Osteocyte (in vitro differentiated cells): Measurements from ENCODE around the gene NRXN2. TPM values are rescaled to one million over a fixed set of nuclear protein-coding genes. Genes with fewer than 3 reads are reported as not detected.

Experiments used
- DNase-seq: peaks from one replicate; pipeline ENCODE4 v3.0.0; 2021; ENCODE audit warnings: mixed read lengths; ENCODE audit not compliant: unreplicated experiment; ENCODE audit errors: extremely low spot score
- H3K27ac Mint-ChIP-seq: one replicate; pipeline ENCODE4 v1.8.0; 2021; ENCODE audit warnings: mild to moderate bottlenecking, mixed read lengths; ENCODE audit not compliant: unreplicated experiment
- H3K27me3 Mint-ChIP-seq: one replicate; pipeline ENCODE4 v1.8.0; 2021; ENCODE audit warnings: mixed read lengths; ENCODE audit not compliant: unreplicated experiment
- H3K36me3 Mint-ChIP-seq: one replicate; pipeline ENCODE4 v1.8.0; 2021; ENCODE audit warnings: mixed read lengths; ENCODE audit not compliant: unreplicated experiment
- H3K4me1 Mint-ChIP-seq: one replicate; pipeline ENCODE4 v1.8.0; 2021; ENCODE audit warnings: mixed read lengths; ENCODE audit not compliant: unreplicated experiment
- H3K4me3 Mint-ChIP-seq: one replicate; pipeline ENCODE4 v1.8.0; 2021; ENCODE audit warnings: mild to moderate bottlenecking, moderate library complexity, mixed read lengths; ENCODE audit not compliant: unreplicated experiment
- H3K9me3 Mint-ChIP-seq: one replicate; pipeline ENCODE4 v1.8.0; 2021; ENCODE audit warnings: mixed read lengths; ENCODE audit not compliant: unreplicated experiment
- total RNA-seq: library from RNA; stranded (reverse); gene quantifications from 2 replicates; pipeline ENCODE4 v1.2.1, GENCODE V29; 2021
- TF ChIP-seq, protein P1 (sequence below): fragments of 200-600 bp; sonication (generic); IDR thresholded peaks from 2 replicates; pipeline ENCODE4 v1.5.0; 2021; ENCODE audit warnings: antibody characterized with exemption, mild to moderate bottlenecking, moderate library complexity

Gene NRXN2
- total RNA-seq, 1 donor from 2014 or later = 2.6 TPM

DNA sequence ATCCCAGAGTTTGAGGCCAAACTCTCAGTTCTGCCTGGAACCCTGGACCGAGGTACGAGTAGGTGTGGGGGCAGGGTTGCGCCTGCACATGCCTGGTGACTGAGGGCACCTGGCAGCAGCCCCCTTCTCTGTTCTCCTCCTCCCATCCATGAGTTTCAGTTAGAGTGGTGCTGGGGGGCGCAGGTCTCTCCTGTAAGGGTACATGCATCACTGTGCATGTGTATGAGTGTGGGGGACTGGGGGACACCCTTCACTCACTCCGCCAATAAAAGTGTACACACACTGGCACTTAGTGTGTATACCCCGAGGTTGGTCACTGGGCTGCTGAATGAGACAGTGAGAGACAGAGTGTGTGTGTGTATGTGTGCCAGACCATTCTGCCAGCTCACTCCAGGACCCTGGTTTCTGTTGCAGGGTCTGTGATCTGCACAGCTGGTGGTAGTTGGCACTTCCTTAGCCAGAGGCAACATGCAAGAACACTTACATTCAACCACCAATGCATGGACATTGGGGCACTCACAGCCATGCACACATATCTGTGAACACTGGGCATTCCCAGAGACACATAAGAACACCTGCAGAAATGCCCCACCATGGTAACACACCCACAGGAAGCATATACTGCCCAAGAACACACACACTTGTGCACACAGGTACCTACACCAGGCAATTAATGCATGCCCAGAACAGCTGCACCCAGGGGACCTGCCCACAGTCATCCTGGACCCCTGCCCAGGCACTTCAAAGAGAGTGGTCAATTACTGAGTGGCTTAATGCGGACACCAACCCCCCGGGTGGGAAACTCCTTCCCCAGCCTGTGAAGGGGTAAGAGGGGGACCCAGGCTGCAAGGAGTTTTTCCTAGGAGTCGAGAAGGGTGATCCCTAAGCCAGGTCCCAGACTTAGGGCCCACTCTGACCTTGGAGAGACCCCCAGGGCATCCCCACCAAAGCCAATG, 1.2 kb upstream of the NRXN2 start:
- Mint-ChIP-seq H3K4me3 (peak overlapping the region; percentile 40), H3K9me3 (no peaks in the 10 kb centered on the region)
- TF ChIP-seq, protein P1, sequence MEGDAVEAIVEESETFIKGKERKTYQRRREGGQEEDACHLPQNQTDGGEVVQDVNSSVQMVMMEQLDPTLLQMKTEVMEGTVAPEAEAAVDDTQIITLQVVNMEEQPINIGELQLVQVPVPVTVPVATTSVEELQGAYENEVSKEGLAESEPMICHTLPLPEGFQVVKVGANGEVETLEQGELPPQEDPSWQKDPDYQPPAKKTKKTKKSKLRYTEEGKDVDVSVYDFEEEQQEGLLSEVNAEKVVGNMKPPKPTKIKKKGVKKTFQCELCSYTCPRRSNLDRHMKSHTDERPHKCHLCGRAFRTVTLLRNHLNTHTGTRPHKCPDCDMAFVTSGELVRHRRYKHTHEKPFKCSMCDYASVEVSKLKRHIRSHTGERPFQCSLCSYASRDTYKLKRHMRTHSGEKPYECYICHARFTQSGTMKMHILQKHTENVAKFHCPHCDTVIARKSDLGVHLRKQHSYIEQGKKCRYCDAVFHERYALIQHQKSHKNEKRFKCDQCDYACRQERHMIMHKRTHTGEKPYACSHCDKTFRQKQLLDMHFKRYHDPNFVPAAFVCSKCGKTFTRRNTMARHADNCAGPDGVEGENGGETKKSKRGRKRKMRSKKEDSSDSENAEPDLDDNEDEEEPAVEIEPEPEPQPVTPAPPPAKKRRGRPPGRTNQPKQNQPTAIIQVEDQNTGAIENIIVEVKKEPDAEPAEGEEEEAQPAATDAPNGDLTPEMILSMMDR = no peak

DNA sequence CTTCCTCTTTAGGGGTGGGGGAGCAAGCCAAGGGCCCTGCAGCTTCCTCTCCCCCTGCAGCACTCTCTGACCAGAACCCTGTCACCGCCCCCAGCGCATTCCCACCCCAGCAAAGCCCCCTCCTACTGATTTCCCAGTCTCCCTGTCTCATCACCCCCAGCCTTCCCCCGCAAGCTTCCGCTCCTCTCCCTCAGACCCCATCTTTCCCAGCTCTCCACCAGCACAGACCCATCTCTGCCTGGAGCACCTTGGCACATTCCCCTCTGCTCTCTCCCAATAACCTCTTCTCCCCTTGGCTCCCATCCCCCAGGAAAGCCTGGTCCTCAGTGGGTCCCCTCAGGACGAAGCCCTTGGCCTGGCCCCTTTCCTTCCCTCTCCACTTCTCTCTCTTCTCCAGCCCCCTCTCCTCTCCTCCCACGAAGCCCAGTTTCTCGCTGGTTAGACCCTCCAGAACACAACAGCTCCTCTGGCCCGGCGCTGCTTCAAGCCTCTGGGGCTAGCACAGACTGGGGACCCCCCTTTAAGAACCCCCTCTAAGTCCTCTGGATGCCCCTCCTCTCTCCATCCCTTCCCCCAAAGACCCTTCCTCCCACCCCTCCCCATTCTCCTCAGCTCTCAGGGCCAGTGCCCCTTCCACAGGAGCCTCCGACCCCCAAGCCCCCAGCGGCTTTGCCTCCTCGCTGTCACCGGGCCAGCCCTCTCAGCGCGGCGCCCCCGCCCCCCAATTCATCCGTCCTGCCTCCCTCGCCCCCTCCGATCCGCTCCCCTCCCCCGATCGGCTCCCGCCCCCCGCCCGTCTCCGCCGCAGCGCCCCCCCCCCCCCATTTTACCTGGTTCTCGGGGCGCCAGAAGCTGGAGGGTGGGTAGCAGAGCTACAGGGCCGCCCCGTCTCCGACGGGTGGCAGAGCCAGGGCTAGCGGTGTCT, 594 bp downstream of the NRXN2 start:
- Mint-ChIP-seq H3K27me3 (peaks cover 47% of the 10 kb centered on the region), H3K4me3 (no peak overlapping the region)
- no peak for DNase-seq

More for the DNA sequence above, 1.2 kb upstream of the NRXN2 start:
- no peak for DNase-seq
- peaks cover 4% of the 10 kb centered on the region for H3K4me1 Mint-ChIP-seq
- H3K27me3 Mint-ChIP-seq = peaks cover 31% of the 10 kb centered on the region
- peaks cover 2% of the 10 kb centered on the region for H3K36me3 Mint-ChIP-seq
- H3K27ac Mint-ChIP-seq = no peak overlapping the region

DNA sequence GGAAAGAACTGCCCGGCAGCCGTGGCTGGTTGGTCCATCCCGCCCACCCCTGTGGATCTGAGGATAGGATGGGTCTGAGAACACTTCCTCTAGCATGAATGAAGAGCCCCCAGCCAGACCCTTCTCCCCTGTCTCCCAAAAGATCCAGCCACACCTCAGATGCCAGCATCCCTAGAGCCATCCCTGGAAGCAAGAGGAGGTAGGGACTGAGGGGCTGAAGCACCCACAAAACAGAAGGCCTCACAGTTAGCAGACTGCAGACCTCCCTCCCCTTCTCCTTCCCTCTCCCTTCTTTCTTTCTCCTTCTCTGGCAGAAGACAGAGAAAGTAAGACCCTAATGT, 1.7 kb downstream of the NRXN2 start:
- H3K27me3 Mint-ChIP-seq = peaks cover 58% of the 10 kb centered on the region
- no peak overlapping the region for H3K27ac Mint-ChIP-seq
- H3K9me3 Mint-ChIP-seq = no peaks in the 10 kb centered on the region
- no peak overlapping the region for H3K4me3 Mint-ChIP-seq
- TF ChIP-seq, protein P1 = no peak
- no peak for DNase-seq
- H3K36me3 Mint-ChIP-seq = no peaks in the 10 kb centered on the region
- H3K4me1 Mint-ChIP-seq = peaks cover 2% of the 10 kb centered on the region

More for the DNA sequence above, 594 bp downstream of the NRXN2 start:
- Mint-ChIP-seq H3K27ac (no peak overlapping the region), H3K4me1 (peaks cover 1% of the 10 kb centered on the region), H3K9me3 (no peaks in the 10 kb centered on the region), H3K36me3 (no peaks in the 10 kb centered on the region)
- TF ChIP-seq, protein P1 = no peak

DNA sequence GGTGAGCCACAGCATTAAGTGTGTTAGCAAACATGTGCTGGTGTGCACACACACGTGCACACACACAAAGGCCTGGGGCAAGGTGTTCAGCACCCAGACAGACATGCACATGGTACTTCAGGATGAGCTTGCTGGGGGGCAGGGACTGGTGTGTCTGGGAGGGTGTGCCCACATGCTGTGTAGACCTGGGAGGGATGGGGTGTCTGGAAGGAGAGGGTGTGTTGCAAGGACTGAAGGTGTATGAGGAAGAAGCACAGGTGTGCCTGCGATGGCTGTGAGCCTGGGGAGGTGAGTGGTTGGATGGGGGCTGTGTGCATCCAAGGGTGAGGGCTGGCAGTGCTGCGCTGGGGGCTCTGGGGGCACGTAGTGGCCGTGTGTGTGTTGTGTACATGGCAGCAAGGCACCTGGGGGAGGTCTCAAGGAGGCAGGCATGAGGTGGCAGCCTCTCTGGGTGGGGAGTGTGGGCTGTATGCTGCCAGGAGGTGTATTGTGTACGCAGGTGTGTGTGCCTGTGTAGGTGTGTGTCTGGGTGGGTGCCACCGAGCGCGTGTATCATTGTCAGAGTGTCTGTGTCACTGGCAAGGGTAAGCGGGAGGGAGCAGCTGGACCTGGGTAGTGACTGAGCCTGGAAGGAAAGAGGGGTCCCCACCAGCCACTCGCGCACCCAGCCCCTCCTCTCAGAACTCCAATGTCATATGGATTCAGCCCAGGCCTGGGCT, 2.2 kb downstream of the NRXN2 start:
- H3K9me3 Mint-ChIP-seq = no peaks in the 10 kb centered on the region
- TF ChIP-seq, protein P1 = no peak

More for the DNA sequence above, 2.2 kb downstream of the NRXN2 start:
- Mint-ChIP-seq H3K4me3 (no peak overlapping the region), H3K36me3 (no peaks in the 10 kb centered on the region), H3K27me3 (peaks cover 63% of the 10 kb centered on the region), H3K4me1 (peaks cover 2% of the 10 kb centered on the region), H3K27ac (no peak overlapping the region)
- DNase-seq = no peak
